A549 (cell line): Measurements from ENCODE around the gene MRPS35.

ENCODE experiments used
- CHD2 ChIP-seq: fragments of 150-350 bp; IDR thresholded peaks from 2 replicates; pipeline ENCODE4 v1.6.1; 2014; ENCODE audit warnings: low read length; ENCODE audit not compliant: partially characterized antibody
- CHD4 ChIP-seq: fragments of 200-600 bp; sonication (generic); IDR thresholded peaks from 2 replicates; pipeline ENCODE4 v1.6.1; 2016; ENCODE audit warnings: antibody characterized with exemption, mild to moderate bottlenecking, borderline replicate concordance
- HDAC2 ChIP-seq: fragments of 200-600 bp; sonication (generic); IDR thresholded peaks from 2 replicates; pipeline ENCODE4 v1.6.1; 2016
- MAFK ChIP-seq: fragments of 450-650 bp; IDR thresholded peaks from 2 replicates; pipeline ENCODE4 v1.6.1; 2014; ENCODE audit not compliant: partially characterized antibody
- NFE2L2 ChIP-seq: fragments of 150-350 bp; conservative IDR thresholded peaks from 2 replicates; pipeline ENCODE4 v1.6.1; 2014; ENCODE audit warnings: low read length
- POLR2A ChIP-seq: IDR thresholded peaks from 2 replicates; pipeline ENCODE4 v1.6.1; 2012; ENCODE audit warnings: mild to moderate bottlenecking, low read length
- POLR2AphosphoS2 ChIP-seq: conservative IDR thresholded peaks from 2 replicates; pipeline ENCODE4 v1.6.1; 2012; ENCODE audit warnings: low read length, improper control_type of control experiment, inconsistent platforms
- RAD21 ChIP-seq, 2 experiments: fragments of >200 bp in 1 of 2; sonication (Bioruptor Twin) in 1 of 2; formaldehyde crosslinking in 1 of 2; IDR thresholded peaks in 1 of 2; conservative IDR thresholded peaks in 1 of 2; 2 replicates in 1 of 2; 3 replicates in 1 of 2; pipeline ENCODE4 v1.6.1; 2012 to 2018; ENCODE audit warnings: inconsistent platforms in 1 of 2
- RFX5 ChIP-seq: fragments of 450-650 bp; IDR thresholded peaks from 2 replicates; pipeline ENCODE4 v1.7.1; 2014; ENCODE audit warnings: antibody characterized with exemption, mild to moderate bottlenecking, moderate library complexity
- RNF2 ChIP-seq: fragments of 200-600 bp; sonication (generic); IDR thresholded peaks from 2 replicates; pipeline ENCODE4 v1.6.1; 2016; ENCODE audit warnings: low read depth, mild to moderate bottlenecking, antibody characterized with exemption, moderate library complexity, borderline replicate concordance
- USF2 ChIP-seq: fragments of 450-650 bp; IDR thresholded peaks from 2 replicates; pipeline ENCODE4 v1.6.1; 2014; ENCODE audit warnings: antibody characterized with exemption
- TF ChIP-seq, protein P1 (sequence below): fragments of >200 bp; sonication (Bioruptor Twin); formaldehyde crosslinking; IDR thresholded peaks from 3 replicates; pipeline ENCODE4 v1.5.1; 2016

- TF ChIP-seq, protein P1, sequence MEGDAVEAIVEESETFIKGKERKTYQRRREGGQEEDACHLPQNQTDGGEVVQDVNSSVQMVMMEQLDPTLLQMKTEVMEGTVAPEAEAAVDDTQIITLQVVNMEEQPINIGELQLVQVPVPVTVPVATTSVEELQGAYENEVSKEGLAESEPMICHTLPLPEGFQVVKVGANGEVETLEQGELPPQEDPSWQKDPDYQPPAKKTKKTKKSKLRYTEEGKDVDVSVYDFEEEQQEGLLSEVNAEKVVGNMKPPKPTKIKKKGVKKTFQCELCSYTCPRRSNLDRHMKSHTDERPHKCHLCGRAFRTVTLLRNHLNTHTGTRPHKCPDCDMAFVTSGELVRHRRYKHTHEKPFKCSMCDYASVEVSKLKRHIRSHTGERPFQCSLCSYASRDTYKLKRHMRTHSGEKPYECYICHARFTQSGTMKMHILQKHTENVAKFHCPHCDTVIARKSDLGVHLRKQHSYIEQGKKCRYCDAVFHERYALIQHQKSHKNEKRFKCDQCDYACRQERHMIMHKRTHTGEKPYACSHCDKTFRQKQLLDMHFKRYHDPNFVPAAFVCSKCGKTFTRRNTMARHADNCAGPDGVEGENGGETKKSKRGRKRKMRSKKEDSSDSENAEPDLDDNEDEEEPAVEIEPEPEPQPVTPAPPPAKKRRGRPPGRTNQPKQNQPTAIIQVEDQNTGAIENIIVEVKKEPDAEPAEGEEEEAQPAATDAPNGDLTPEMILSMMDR = no peak
- TF ChIP-seq POLR2AphosphoS2 (no peak), USF2 (no peak), NFE2L2 (no peak), HDAC2 (no peak), POLR2A (no peak), RFX5 (no peak), RNF2 (no peak), CHD2 (no peak), CHD4 (no peak), RAD21 (conservative IDR thresholded peaks at IDR 0.05 in 1 of 2, IDR thresholded peaks at IDR 0.05 in 1 of 2) (no peak), MAFK (no peak)
Measured at GRCh38 chr12:27771481-27772327, 61.1 kb downstream of the MRPS35 start.
